GM18520 (cell line): ENCODE data around the gene FTH1.

ENCODE experiments used
- ATAC-seq: cut with Tn5 transposase; IDR thresholded peaks from one replicate; pipeline ENCODE4 v1.9.1; 2021; ENCODE audit not compliant: unreplicated experiment

The FTH1 gene

DNA sequence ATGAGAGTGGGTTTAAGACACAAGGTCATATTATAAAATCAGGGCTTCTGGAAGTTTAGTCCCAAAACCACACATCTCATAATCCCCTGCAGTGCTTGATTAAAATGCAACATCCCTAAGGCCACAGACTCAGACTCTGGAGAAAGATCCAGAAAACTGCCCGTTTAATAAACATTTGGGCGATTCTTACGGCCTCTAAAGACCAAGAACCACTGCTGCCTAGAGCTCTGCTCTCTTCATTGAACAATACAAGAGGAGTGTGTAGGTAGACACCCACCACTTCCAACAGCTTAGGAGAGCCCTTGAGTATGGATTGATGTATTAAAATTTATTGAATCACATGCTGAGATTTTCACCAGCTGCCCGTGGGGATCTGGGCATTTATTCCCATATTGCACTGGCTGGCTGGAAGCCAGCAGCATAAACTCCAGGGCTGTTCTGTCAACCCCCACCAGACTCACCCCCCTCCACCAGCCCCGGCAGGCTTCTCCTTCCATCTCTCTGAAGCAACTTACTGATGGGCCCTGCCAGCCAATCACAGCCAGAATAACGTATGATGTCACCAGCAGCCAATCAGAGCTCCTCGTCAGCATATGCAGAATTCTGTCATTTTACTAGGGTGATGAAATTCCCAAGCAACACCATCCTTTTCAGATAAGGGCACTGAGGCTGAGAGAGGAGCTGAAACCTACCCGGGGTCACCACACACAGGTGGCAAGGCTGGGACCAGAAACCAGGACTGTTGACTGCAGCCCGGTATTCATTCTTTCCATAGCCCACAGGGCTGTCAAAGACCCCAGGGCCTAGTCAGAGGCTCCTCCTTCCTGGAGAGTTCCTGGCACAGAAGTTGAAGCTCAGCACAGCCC is 18.0 kb downstream of the FTH1 start:
- ATAC-seq, result no peak

DNA sequence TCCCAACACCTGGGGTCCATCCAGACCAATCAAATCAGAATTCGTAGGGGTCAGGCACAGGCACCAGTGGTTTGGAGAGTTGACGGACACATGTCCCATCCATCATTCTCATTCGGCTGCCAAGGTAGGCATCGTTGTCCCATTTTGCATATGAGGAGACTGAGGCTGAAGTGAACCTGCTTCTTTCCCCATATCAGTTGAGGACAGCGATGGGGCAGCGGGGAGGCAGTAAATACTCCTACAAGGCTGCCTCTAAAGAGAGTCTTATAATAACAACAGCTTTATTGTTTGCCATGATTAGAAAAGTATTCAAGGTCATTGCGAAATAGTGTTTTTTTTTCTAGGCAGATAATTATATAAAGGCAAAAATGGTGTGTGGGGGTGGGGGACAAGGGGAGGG is 18.9 kb downstream of the FTH1 start:
- ATAC-seq, result no peak

DNA sequence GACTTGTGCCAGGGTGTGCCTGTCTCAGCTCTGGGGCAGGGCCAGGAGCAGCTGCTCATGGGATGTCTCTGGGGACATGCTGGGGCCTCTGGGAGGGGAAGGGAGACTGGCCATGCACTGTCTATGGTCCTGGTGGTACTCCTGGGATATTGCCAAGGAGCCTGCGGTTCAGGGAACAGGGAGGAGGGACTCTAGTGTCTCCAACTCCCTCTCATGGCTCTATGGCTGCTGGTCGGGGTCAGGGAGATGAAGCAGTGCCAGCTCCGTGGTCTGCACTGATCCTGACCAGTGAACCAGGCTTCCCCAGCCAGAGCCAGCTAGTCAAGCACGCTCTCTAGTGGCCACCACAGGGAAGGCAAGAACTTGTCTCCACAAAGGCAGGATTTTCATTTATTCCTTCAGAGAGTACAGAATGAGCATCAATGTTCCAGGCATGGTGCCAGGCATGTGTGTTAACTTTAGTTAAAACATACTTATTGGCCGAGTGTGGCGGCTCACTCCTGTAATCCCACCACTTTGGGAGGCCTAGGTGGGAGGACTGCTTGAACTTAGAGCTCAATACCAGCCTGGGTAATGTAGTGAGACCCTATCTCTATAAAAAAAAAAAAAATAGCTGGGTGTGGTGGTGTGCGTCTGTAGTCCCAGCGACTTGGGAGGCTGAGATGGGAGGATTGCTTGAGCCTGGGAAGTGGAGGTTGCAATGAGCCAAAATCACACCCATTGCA is 19.8 kb downstream of the FTH1 start:
- no peak for ATAC-seq

DNA sequence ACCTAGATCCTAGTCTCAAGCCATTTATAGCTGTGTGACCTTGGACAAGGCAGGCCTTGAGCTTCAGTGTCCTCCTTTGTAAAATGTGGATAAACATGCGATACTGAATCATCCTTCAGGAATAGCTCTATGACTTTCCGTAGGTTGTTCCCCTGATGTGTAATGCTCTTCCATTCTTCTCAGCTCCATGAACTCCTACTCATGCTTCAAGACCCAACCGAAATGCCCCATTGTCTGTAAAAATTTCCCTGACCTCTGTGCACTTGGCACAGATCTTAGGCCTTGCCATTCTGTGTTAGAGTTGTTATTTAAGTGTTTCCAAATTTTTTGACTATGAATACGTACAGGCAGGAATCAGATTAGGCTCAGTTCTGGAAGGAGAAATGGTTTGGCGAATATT is 20.5 kb downstream of the FTH1 start:
- no peak for ATAC-seq

DNA sequence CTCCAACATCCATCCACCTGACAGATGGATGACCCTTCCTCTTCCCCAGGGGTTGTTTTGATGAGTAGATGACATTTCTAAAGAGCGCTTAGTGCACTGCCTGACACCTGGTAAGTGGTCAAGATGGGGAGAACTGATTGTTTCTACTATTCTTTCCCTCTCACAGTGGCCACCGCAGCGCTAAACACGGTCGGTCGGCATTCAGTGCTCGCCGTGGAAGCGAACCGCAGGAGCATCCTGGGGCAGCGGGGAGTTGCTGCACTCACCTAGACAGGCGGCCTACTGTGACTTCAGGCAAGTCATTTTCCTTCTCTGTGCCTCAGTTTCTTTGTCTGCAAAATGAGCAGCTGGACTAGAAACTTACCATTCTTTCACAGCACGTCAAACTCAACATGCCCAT is 22.2 kb downstream of the FTH1 start:
- ATAC-seq, result no peak

DNA sequence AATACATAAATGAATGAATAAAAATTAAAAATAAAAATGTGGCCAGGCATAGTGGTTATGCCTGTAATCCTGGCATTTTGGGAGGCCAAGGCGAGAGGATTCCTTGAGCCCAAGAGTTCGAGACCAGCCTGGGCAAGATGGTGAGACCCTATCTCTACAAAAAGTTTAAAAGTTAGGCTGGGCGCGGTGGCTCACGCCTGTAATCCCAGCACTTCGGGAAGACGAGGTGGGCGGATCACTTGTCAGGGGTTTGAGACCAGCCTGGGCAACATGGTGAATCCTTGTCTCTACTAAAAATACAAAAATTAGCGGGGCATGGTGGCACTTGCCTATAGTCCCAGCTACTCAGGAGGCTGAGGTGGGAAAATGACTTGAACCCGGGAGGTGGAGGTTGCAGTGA is 27.0 kb downstream of the FTH1 start:
- no peak for ATAC-seq

DNA sequence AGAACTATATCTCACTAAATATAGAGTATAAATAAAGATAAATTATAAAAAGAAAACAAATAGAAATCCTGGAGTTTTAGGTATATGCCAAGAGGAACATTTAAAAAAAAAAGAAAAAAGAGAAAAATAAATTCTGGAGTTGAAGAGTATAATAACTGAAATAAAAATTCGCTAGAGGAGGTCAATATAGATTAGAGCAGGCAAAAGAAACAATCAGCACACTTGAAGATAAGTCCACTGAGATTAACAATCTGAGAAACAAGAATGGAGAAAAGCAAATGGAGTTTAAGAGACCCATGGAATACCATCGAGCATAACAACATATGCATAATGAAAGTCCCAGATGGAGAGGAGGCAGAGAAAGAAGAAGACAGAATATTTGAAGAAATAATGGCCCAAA is 31.6 kb downstream of the FTH1 start:
- no peak for ATAC-seq

DNA sequence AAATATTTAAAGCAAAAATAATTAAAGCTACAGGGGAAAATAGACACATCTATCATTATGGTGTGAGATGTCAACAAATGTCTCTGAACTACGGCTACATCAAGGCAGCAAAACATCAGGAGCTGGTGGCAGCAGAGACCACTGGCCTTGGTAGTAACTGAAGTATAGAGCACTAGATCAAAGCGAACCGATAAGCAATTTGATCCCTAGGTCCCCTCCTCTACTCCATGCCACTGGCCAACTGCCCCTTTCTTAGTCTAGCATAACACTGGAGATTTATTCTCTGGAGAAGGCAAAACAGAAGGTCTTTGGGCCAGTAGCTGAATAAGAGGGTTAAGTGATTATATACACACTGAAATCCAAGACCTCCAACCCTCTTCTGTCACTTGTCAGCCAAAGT is 36.5 kb downstream of the FTH1 start:
- no peak for ATAC-seq

DNA sequence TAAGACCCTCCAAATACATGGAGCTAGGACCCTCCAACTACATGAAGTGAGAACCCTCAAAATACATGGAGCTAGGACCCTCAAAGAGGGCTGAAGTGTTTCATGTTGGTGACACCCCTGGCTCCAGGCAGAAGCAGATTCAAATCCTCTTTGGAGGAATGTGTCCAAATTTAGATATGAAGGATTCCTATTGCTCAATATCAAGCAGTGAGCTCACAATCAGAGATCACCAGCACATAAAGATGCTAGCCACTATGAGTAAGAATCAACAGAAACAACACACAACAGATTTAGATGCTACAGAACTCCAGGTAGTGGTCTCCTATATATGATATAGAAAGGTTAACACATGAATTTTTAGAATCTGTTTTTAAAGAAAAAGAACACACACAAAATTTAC is 38.8 kb downstream of the FTH1 start:
- no peak for ATAC-seq

DNA sequence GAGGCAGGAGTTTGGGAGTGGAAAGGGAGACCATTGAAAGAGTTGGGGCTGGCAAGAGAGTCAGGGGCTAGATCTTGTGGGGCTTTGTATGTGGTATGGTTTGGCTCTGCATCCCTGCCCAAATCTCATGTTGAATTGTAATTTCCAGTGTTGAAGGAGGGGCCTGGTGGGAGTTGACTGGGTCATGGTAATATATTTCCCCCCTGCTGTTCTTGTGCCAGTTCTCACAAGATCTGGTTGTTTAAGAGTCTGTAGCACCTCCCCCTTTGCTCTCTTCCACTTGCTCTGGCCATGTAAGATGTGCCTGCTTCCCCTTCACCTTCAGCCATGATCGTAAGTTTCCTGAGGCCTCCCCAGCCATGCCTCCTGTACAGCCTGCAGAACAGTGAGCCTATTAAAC is 39.9 kb downstream of the FTH1 start:
- ATAC-seq, result no peak

DNA sequence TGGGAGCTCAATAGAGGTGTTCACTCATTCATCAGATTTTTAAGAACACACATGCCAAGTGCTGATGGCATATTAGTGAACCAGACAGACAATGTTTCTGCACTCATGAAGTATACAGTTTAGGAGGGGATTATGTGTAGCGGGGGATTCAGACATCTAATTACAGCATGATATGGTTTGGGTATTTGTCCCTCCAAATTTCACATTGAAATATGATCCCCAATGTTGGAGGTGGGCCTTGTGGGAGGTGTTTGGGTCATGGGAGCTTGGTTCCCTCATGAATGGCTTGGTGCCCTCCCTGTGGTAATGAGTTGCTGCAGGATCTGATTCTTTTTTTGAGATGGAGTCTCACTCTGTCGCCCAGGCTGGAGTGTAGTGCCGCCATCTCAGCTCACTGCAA is 41.2 kb downstream of the FTH1 start:
- no peak for ATAC-seq

DNA sequence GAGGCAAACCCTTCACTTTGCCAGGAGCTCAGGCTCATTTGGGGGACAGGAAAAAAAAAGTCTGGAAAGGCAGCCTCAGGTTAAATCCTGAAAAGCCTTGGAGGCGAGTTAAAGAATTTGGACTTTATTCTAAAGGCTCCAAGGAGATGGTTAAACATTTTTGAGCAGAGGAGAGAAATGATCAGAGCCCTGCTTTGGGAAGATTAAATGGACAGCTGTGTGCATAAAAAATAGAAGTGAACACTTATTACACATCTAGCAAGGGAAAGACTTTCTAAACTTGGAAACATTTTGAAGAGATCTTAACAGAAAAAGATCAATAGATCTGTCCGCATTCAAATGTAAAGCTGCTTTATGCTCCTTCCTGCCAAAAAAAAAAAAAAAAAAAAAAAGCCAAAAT is 41.7 kb downstream of the FTH1 start:
- no peak for ATAC-seq

DNA sequence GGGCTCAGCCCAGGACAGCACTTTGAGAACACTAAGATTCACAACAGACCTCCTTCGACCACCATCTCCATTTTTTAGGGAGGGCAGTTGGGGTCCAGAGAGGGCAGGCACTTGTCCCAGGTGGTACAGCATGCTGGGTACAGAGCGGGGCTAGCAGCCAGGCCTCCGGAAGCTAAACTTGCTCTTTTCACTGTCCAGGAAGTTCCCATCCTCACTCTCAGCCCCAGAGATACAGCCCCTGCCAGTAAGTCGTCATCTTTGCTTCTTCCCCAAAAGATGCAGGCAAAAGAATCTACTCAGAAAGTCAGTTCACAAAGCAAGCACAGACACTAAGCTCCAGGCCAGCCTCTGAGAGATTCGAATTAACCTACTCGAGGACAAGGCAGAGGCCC is 43.4 kb downstream of the FTH1 start:
- no peak for ATAC-seq

DNA sequence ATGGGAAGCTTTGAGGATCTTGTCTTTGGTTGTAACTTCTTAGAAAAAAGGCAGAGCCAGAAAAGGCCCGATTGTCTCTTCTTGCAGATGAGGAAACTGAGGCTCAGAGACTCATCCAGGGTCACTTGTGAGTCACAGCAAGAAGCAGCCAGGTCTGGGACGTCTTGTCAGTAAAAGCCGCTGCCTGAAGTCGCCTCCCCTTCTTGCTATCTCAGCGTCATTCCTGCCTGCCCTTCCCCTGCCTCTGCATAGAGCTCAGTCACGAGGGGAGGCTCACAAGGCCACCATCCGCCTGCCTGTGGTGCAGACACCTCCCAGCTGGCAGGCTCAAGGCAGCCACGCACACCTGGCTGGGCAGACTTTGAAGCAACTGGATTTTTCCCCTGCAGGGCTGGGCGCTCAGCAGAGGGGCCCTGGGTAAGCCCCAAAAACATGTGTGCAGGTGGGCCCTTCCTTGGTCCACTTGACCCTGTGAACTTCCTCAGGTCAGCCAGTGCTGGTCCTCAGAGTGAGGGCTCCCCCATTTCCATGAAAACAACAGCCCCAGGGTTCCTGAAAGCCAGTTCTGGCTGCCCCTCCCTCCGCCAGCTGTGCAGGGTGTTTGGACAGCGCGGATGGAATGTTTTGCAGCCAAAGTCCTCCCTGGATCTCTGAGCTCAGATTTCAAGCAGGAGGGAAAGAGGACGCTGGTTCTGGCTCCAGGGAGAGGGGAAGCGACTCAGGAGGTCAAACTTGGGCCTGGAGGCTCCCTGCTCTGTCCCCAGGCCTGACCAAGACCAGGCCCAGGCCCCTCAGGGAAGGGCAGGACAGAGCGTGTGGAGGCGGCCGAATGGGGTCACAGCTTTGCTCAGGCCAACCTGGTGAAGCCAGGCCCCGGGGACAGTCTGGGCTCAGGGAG is 44.0 kb downstream of the FTH1 start:
- no peak for ATAC-seq

DNA sequence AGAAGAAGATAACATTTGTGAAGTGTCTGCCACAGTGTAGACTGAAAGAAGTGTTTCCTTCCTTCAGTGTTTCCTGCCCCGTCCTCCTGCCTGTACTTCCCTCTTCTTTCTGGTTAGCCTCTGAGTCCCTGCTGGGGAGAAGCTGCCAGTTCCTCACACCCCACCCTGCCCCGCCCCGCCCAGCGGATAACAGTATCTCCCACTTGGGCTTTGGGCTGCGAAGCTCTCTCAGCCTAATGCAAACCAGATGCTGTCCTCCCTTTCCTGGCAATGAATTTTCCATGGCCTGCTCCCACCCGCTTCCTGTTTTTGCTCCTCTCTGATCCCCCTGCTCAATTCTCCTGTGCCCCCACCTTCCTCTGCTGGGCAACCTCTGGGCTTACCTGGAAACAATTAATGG is 44.9 kb downstream of the FTH1 start:
- ATAC-seq, result no peak

DNA sequence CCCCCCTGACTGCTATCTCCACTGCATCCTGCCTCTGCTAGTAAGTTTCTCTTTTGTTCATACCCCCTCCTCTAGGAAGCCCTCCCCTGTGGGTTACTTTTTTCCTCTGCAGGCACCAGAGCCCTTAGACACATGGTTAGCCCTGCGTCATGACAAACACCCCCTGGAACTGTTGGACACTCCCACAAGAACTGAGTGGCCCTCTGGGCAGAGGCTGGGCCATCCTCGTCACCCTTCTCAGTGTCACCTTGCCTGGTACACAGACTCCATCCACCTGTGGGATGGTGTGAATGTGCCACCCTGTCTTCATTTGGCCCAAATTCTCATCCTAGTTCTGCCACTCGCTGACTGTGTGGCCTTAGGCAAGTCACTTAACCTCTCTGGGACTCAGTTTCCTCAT is 46.0 kb downstream of the FTH1 start:
- ATAC-seq, result no peak

DNA sequence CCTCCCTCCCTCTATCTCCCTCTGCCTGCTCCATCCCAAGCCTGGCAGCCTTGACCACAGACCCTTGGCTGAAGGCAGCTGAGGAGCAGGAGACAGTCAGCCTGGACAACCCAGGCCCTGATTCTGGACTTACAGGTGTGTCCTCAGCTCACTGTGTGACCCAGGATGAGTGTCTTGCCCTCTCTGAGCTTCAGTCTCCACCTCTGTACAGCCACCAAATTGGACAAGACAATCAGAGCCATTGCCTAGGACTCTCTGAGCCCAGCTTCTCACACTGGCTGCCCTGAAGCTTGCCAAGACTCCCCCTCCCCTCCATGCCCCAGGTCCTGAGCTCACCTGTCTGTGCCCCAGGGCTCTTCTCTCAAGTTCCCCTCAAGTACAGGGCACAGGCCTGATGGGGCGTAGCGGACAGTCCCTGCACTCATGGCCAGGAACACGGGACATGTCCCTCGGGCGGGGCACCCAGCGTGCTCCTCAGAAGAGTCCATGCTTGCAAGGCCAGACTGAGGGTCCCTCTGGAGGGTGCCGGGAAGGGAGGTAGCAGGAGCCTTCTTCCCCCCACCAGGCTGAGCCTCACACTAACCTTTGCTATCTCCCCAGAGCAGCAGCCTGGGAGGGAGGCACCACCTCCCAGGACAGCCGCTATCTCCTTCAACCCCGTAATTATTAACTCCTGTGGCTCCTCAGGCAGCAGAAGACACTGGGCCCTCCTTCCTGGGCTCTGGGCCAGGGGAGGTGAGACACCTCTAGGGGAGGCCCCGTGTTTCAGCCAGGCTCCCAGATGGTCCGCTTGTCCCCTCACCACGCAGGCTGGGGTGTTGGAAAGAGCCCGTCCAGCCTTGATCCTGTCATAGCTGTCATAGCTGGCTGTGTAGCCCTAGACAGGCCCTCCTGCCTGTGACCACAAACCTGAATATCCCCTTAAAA is 47.5 kb downstream of the FTH1 start:
- ATAC-seq, result no peak

DNA sequence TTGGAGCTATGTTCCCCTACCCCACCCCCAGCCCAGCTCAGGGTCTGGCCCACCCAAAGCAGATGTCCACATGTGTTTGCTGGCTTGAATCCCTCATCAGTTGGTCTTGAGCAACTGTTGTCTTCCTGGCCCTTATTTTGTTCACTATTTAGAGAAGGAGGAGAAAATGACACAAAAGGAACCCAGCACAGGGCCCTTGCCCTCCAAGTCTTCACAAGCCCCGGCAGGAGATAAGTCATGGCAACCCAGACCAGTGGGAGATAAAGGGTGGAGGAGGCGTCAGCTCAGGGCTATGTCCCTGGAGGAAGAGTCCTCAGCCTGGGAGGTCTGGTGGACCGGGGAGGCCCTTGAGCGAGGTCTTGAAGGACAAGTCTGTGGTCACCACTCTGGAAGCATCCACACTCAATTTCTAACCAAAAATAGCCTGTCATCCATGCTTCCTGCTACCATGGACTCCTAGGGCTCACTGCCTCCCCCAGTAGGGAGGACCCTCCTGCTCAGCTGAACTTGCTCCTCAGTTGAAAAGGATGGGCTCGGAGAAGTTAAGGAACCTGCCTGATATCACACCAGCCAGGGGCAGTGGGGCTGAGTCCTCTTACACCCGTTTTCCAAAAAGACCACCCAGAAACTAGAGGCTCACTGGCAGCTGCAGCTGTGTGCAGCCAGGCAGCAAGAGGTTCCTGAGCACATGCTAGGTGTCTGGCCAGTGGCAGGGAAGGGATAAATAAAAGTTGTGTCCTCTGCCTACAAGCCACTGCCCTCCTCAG is 48.3 kb downstream of the FTH1 start:
- ATAC-seq, result no peak

DNA sequence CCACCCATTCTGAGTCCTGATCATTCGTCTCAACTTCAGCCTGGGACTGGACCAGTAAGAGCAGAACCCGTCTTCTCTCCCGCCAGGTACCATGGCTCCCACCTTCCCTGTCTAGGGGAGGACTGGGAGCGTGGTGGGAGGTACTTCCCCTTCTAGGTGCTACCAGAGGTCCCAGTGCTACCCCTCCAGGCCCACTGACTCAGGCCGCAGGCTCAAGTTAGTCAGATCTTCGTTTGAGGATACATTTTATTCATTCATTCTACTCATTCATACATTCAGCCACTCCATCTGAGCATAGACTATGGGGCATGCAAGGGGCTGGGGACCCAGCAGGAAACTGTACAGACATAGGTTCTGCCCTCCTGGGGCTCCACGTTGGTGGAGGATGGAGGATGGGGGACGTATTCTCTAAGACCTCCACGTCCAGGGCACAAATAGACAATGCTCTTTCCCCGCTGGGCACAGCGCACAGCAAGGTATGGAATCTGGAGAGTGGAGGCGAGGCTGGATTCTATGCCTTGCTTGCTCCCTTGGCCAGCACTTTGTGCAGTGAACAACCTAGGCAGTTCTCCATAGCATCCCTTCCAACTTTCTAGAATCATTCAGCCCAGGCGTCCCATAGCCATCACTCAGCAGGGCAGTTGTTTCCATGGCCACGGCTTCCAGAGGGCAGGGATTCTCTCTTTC is 49.0 kb downstream of the FTH1 start:
- ATAC-seq, result no peak
